G401 (cell line): Measurements from ENCODE around the gene SCO2. TPM values are rescaled to one million over a fixed set of nuclear protein-coding genes. Genes with fewer than 3 reads are reported as not detected.

ENCODE experiments used
- DNase-seq: peaks from one replicate; pipeline ENCODE4 v3.0.0-alpha.2; 2015; ENCODE audit warnings: low spot score
- in situ Hi-C: cut with HindIII; loops from 2 replicates; pipeline ENCODE4 v1.10.0; 2016; ENCODE audit warnings: low sequenced_read_pairs, mixed read lengths
- total RNA-seq: library from RNA; depleted of rRNA; stranded (reverse); fragments of >200 nt; shearing (Covaris generic); gene quantifications from 2 replicates; pipeline ENCODE4 v1.2.3, GENCODE V29; 2014

Gene SCO2
- total RNA-seq, 1 experiment from 2014 or later = 4.9 TPM

DNA sequence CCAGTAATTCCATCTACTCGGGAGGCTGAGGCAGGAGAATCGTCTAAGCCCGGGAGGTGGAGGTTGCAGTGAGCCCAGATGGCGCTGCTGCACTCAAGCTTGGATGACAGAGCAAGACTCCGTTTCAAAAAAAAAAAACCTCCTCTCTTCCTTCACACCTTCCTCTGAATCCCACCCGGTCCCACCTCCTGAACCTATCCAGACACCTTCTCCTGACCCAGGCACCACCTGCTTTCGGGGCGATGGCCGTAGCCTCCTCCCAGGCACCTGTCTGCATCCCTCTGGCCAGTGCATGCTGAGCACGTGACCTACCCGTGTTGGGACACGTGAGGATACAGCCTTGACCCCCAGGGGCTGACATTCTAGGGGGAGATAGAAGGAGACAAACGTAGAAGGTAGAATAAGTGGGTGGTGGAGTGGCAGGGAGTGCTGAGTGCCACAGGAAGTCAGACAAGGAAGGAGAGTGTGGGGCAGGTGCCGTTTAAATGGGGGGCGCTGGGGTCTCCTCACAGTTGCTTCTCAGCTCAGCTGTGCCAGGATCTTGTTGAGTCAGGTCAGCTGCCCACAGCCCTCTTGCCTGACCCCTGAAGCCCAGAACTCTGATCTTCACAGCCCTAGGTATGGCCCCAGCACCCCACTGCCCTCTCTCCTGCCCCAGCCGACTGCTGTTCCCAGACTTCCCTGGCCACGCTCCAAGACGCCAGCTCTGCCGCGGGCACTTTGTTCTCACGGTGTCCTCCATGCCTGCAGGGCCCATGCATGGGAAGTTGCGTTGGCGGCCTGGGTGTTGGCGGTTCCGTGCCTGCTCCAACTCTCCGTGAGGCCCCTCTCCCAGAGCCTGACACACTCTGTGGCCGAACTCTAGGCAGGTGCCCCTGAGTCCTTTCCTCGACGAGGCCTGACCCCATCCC, 39.9 kb downstream of the SCO2 start:
- in situ Hi-C loops = no loop called here
- no peak for DNase-seq

GRCh38 chr22:50483977-50484853, 41.2 kb downstream of the SCO2 start:
- in situ Hi-C loops = no loop called here

DNA sequence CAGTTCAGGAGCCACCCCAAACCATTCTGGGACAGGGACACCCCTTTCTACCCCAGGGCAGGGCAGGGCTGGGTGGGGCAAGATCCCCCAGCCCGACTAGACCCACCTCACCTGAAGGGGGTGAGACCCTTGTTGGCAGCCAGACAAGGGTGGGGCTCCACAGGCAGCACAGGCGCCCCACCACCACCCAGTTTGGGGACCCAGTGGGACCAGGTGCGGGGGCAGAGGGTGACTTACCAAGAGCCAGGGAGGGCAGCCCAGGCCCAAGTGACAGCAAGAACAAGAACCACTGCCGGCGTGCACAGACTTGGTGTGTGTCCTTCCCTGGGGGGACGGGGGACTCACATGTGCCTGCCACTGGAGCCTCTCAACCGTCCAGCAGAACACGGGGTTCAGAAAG, 41.8 kb downstream of the SCO2 start:
- no peak for DNase-seq
- in situ Hi-C loops = no loop called here

More at GRCh38 chr22:50483977-50484853, 41.2 kb downstream of the SCO2 start:
- no peak for DNase-seq

DNA sequence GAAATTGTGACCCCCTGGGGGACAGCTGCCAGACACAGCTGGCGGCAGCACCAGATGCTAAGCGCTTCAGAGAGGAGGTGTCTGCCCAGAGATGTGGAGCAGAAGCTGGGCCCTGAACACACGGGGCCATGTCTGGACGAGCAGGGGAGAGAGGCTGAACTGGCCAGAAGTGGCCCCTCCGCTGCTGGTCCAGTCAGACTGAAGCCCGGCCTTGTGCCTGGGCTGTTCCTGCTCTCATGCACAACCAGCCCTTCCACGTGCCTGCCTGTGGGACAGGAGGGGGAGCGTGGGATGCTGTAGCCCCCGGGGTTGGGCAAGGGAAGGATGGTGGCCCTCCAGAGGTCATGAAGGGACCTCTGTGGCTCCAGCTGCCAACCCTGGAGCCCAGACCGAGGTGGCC, 42.3 kb downstream of the SCO2 start:
- in situ Hi-C loops = no loop called here
- no peak for DNase-seq

DNA sequence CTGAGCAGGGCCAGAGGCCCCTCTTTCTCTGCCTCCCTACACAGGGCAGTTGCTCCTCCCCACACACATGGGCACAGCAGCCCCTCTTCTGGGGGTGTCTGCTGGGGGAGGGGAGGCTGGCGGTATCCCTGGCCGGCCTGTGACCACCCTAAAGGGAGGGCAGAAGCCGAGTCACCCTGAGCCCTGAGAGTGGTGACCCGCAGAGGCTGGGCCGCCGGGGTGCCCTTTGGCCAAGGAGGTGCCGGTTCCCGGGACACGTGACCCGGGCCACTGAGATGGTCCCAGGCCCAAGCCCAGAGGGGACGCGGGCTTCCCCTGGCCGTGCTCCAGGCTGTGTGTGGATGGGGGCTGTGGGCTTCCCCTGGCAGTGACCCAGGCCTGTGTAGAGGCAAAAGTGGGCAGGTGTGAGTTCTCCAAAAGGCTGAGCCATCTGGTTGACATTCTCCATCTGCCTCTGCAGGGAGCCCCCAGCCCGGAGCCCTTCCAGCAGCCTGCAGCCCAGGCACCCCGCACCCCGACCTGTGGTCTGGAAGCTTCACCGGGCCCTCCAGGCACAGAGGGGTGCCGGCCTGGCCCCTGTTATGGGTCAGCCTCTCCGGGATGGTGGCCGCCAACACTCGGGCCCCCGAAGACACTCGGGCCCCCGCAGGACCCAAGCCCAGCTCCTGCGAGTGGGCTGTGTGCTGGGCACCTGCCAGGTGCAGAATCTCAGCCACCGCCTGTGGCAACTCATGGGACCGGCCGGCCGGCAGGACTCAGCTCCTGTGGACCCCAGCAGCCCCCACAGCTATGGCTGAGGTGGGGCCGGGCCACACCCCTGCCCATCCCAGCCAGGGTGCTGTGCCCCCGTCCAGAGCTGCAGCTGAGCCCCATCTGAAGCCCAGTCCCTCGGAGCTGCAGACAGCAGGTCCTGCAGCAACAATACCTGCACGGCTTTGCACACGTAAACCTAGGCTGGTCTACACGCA, 43.0 kb downstream of the SCO2 start:
- in situ Hi-C loops = no loop called here
- no peak for DNase-seq

- no peak for DNase-seq
- in situ Hi-C loops = no loop called here
Observed at GRCh38 chr22:50481440-50482106, 43.8 kb downstream of the SCO2 start, which contains the start of gene ADM2. Gene ADM2, plus strand, starts transcription at chr22:50481543. Its CDS starts 305 bp downstream, at chr22:50481848.

- in situ Hi-C loops = no loop called here
- no peak for DNase-seq
Observed at GRCh38 chr22:50481045-50481439, 44.4 kb downstream of the SCO2 start.

GRCh38 chr22:50479721-50480120, 45.7 kb downstream of the SCO2 start:
- in situ Hi-C loops = no loop called here
- DNase-seq = no peak

- DNase-seq = no peak
- in situ Hi-C loops = no loop called here
Observed at GRCh38 chr22:50477923-50478322, 47.5 kb downstream of the SCO2 start.

DNA sequence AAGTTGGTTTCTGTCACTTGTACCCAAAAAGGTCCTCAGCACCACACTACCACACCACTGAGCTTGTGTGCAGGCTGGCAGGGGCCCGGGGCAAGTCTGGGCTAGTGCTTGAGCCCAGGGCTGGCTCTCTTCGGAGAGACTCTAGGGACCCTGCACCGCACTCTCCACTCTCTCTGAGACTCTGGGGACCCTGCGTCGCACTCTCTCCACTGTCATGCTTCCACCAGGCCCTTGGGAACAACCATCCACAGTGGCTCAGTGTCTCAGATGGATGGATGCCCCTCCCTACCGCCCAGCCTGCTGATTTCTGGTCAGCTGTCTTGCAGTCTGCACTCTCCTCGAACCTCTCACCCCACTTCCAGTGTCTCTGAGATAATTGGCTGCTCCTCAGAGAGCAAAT, 48.5 kb downstream of the SCO2 start:
- in situ Hi-C loops = no loop called here
- no peak for DNase-seq

GRCh38 chr22:50475652-50476002, 49.8 kb downstream of the SCO2 start:
- no peak for DNase-seq

DNA sequence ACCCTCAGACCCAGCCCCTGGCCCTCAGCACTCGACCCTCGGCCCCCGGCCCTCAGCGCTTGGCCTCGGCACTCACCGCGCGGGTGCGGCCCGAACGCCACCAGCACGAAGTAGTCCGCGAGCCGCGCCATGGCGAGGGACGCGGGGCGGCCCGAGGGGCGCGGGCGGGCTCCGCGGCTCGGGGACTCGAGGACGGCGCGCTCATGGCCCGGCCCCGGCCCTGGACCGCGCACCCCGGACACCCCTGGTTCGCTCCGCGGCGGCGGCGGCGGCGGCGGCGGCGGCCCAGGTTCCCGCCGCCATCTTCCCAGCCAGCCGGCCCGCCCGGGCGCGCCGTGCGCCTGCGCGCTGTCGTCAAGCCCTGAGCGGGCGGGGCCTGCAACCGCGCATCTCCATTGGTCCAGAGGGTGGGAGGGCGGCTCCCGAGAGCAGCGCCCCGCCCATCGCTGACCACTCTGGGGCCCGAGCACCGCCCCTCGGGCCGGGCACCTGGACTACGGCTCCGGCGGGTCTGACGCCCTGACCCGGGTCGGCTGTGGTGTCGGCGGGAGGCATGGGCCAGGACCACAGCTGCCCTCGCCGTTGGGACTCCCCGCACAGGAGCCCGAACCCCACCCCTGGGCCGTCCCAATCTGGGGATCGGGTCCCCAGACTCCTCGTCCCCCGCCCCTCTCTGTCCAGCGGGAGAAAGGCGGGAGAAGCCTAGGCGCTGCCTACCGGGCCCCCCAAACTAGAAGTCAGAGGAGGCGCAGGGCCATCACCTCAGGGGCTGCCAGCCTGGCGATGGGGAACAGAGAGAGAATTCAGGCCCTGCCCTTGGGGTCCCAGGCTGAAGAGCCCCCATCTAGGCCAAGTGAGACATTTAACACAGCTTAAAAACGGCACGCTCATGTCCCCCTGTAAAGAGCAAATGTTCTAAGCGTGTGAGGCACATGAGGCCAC, 50.4 kb downstream of the SCO2 start, which contains the start of gene SBF1:
TSS of gene SBF1 (minus strand) at position 326 of the 942 bp plus-strand sequence. CDS start at position 131, 195 bp downstream.
- DNase-seq = peak; percentile 94
- in situ Hi-C loops = no loop called here

More at GRCh38 chr22:50475652-50476002, 49.8 kb downstream of the SCO2 start:
- in situ Hi-C loops = no loop called here

GRCh38 chr22:50473855-50474671, 51.3 kb downstream of the SCO2 start:
- in situ Hi-C loops = no loop called here
- no peak for DNase-seq
